Iris pigment epithelial cell (primary cell): ENCODE measurements around the gene KANSL2.
"Not testable (repeated sequence)": the region's sequence is repeated elsewhere in the genome, so short reads cannot be mapped to it uniquely, and the experiment has no call there.

ENCODE experiments used
- DNase-seq: peaks from one replicate; pipeline ENCODE4 v3.0.0-alpha.2; 2011; ENCODE audit warnings: low read depth

KANSL2 gene

DNA sequence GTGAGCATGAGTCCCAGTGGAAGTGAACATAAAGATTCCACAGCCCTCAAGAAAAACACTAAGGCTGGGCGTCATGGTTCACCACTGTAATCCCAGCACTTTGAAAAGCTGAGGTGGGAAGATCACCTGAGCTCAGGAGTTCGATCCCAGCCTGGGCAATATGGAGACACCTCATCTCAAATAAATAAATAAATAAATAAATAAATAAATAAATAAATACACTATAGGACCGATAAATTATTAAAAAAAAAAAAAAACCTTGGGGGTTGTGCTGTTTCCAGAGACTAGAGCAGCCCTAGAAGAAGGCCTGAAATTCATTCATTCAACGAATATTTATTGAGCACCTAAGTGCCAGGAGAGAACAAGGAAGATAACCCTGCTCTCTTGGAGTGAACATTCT lies 1.5 kb upstream of the KANSL2 start:
- no peak for DNase-seq

DNA sequence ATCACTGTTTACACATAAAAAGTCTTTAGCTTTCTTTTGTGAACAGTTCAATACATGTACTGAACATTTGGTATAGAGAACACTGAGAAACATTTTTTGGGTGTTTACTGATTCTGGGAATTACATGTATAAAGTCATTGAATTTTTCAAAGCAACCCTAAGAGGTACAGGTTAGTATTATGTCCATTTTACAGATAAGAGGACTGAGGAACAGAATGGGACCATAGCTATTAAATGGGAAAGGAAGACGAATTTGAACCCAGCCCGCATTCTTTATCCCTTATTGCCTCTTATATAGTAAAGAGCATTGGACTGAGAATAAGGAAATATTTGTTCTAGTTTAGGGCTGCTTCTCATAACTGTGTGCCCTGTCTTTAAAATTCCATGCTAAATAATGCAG lies 889 bp upstream of the KANSL2 start:
- no peak for DNase-seq

DNA sequence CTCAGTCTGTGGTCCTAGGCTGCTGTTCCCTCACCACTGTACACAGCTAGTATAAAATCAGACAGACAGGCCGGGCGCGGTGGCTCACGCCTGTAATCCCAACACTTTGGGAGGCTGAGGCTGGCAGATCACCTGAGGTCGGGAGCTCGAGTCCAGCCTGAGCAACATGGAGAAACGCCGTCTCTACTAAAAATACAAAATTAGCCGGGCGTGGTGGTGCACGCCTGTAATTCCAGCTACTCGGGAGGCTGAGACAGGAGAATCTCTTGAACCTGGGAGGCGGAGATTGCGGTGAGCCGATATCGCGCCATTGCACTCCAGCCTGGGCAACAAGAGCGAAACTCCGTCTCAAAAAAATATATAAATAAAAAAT lies 481 bp upstream of the KANSL2 start:
- not testable (repeated sequence) for DNase-seq

DNA sequence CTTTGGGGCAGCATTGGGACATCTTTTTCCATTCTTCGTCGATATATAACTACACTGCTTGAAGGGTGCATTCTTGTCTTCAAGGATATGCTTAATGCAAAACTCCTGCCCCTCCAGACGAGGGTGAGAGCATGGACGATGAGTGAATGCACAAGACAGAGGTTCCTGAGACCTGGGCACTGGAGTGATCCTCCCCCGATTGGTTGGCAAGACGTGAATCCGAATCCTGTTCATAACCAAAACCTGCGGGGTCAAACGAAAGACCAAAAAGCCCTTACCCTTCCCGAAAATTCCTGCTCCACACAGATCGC lies 684 bp downstream of the KANSL2 start:
- DNase-seq = peak; percentile 23

DNA sequence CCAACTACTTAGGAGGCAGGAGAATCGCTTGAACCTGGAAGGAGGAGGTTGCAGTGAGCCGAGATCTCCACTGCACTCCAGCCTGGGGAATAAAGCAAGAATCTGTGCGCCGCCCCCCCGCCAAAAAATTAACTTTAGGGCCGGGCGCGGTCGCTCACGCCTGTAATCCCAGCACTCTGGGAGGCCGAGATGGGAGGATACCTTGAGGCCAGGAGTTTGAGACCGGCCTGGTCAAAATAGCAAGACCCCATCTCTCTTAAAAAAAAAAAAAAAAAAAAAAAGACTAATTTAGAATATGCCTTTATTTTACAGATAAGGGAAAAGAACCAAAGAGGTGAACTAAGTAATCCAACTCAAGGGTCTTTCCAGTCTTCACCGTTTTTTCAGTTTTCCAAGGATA lies 1.2 kb downstream of the KANSL2 start:
- no peak for DNase-seq

DNA sequence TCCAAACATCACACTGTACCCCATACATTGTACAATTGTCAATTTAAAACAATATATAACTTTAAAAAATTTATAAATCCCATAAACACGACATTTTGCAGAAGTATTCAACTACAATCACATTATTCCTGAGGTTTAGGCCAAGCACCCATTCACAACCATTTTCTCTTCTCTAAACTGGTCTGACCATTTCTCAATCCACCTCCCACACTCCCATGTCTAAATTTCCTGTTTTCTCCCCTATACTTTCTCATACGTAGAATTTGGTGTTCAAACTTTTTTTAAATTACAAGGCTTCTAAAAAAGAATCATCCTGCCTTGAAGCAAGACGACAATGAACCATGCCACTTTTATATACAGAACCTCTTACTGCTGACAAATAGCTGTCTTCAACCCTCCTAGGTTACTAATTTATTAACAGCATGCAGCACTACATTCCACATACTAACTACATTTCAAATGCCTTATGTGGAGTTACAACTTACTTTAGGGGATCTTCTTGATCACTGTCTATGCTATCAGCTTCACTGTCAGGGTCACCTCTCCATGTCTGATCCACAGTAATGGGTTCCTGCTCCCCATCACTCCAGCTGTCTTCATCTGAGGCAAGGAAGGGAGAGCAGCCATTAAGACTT lies 3.4 kb downstream of the KANSL2 start:
- DNase-seq = no peak

DNA sequence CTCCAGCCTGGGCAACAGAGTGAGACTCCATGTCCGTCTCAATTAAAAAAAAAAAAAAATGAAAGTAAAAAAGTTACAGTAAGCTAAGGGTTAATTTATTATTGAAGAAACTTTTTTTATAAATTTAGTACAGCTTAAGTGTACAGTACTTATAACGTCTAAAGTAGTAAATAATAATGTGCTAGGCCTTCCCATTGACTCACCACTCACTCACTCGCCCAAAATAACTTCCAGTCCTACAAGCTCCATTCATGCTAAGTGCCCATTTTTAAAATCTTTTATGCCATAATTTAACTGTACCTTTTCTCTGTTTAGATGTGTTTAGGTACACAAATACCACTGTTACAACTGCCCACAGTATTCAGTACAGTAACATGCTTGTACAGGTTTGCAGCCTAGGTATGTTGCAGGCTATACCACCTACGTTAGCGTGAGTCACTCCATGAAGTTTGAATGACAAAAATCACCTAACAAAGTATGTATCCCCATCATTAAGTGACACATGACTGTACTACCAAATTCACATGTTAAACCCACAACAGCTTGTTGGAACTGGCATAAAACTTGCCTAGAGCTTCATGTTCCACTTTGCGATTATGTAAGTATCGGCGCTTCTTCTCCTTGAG lies 10.7 kb downstream of the KANSL2 start:
- DNase-seq = no peak

DNA sequence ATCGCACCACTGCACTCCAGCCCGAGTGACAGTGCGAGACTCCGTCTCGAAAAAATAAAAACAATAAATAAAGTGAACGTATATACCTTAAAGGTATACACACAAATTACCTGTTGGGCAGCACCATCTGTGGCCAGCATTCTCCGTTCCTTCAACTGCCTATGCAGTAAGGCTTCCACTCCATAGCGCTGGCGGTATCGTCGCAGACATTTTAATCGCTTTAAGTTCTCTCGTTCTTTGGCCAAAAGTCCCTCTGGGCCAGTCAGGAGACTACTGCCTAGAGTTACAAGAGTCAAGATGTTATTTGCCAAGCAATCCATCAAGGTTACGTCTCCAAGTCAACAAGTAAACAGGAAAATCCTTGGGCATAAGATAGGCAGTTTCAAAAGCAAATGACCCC lies 13.0 kb downstream of the KANSL2 start:
- DNase-seq = no peak

DNA sequence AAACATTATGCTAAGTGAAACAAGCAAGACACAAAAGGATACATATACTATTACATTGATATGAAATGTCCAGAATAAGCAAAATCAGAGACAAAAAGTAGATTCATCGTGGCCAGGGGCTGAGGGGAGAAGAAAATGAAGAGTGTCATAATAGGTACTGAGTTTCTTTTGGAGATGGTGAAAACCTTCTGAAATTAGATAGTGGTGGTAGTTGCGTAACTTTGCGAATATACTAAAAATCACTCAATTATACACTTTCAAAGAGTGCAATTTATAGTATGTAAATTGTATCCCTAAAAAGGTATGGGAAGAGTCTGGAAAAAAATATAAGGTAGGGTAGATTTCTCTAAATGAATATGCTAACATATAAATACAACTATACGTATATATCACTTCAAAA lies 22.2 kb downstream of the KANSL2 start:
- DNase-seq = no peak

DNA sequence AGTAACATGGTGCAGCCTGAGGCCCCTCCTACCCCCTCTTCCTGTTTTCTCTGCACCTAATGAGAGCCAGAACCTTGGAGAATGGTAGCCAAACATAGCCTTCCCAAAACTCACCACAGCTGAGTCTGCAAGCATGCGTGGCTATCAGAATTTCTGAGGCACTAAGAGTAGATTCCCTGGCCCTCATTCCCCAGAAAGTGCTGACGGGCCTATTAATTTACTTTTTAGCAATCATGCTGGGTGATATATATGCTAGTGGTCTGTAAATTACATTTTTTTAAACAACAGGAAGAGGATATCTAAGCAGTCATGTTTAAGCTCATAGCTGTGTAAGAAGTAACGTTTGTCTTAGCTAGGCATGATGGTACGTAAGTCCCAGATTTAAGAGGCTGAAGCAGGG lies 30.4 kb downstream of the KANSL2 start:
- DNase-seq = no peak

DNA sequence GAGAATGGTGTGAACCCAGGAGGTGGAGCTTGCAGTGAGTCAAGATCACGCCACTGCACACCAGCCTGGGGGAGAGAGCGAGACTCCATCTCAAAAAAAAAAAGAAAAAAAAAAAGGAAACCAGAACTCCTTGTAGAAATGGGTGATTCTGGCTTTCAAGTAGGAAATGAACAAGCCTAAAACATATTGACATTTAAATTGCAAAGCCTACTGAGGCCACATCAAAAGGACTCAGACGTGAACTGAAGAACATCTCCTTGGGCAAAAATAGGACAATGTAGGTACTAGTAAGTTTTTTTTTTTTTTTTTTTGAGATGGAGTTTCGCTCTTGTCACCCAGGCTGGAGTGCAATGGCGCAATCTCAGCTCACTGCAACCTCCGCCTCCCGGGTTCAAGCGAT lies 36.7 kb downstream of the KANSL2 start:
- not testable (repeated sequence) for DNase-seq

DNA sequence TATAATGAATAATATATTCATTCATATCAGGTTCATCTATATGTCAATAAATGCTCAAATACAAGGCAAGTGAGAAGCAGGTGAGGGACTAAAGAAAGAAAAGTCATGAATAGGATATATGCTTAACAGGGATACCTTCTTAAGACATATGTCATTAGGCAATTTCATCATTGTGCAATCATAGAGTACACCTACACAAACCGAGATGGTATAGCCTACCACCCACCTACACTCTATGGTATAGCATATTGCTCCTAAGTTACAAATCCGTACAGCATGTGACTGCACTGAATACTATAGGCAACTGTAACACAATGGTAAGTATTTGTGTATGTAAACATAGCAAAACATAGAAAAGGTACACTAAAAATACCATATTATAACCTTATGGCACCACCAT lies 39.0 kb downstream of the KANSL2 start:
- no peak for DNase-seq

DNA sequence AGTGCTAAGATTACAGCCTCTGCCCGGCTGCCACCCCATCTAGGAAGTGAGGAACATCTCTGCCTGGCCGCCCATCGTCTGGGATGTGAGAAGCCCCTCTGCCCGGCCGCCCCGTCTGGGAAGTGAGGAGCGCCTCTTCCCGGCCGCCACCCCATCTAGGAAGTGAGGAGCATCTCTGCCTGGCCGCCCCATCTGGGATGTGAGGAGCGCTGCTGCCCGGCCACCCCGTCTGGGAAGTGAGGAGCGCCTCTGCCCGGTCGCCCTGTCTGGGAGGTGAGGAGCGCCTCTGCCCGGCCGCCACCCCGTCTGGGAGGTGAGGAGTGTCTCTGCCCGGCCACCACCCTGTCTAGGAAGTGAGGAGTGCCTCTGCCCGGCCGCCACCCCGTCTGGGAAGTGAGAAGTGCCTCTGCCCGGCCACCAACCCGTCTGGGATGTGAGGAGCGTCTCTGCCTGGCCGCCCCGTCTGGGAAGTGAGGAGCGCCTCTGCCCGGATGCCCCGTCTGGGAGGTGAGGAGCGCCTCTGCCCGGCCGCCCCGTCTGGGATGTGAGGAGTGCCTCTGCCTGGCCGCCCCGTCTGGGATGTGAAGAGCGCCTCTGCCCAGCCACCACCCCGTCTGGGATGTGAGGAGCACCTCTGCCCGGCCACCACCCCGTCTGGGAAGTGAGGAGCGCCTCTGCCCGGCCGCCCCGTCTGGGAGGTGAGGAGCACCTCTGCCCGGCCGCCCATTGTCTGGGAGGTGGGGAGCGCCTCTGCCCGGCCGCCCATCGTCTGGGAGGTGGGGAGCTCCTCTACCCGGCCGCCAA lies 40.1 kb downstream of the KANSL2 start:
- DNase-seq = not testable (repeated sequence)

DNA sequence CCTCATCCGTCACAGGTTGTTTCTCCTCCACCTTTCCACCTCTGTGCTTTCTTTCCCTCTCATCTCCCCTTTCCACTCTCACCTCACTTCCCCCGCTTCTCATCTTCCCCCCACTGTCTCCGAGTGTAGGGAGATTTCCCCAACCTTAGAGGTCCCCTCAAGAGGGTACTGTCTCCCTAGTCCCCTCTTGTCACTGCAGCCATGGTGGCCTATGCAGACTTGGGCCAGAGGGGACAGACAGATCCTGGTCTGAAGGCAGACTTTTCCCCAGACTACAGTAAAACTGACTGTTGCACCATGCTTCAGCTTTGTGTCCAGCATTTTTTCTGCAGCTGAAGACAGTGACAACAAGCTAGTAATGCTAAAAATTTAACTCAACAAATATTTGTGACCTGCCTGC lies 41.2 kb downstream of the KANSL2 start:
- DNase-seq = no peak

DNA sequence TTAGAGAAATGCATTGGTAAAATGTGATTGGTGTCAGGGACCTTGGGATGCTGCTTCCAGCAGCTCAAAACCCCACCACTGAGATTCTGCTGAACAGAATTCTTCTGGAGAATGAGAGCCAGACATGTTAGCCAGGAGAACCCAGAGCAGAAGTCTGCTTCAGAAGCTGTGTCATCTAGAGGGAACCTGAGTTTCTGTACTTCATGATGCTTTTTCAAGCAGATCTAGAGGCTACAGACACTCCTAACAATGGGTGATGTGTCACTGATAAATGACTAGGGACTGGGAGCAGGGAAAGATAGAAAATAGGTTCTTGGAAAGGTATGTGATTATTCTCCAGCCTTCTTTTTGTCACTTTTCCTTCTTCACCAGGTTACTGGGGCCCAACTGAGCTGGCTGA lies 41.6 kb downstream of the KANSL2 start:
- DNase-seq = no peak

DNA sequence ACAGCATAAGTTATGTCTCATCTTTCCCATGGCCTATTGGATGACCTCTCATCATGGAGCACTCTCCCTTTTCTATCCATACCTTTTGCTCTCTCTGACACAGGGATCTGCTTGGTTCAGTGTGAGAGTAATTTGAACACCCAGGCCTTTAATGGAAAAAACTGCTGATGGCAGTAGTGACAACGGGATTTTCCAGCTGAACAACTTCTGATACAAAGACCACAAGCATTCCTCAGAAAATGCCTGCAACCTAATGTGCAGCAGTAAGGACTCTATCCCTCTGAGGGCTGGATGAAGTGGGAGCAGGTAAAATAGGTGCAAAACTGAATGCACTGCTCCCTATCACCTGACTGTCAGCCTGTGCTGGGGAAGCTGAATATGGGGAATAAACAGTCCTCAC lies 51.0 kb downstream of the KANSL2 start:
- DNase-seq = no peak

DNA sequence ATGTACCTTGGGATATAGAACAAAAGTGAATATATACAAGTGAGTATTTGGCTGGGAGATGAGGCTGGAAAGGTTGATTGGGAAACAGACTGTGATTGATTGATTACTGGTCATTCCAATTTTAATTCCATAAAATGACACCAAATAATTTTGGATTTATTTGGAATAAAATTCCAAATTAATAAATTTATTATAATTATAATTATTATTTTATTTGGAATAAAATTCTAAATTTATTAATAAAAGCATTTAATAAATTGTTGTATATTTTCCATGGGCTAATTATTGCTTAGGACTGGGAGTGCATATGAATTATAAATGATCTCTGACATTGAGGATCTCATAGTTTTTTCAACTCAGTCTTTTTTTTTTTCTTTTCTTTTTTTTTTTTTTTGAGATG lies 51.7 kb downstream of the KANSL2 start:
- DNase-seq = no peak

DNA sequence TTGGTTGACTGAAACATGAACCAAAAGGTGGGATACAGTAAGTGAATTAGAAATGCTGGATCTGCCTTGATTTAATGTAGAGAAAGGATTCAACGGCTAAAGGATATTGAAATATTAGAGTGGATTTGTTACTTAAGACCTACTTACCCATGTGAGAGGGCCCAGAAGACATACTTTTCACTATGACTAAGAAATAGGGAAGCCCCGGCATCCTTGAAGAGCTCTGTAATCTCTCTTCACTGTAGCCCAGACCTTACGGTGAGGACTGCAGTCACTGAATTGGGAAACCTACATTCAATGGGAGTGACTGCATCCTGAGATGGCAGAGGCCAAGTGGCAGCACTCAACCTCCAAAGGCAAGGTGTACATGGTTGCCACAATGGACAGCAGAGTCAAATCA lies 52.5 kb downstream of the KANSL2 start:
- DNase-seq = peak; percentile 24

DNA sequence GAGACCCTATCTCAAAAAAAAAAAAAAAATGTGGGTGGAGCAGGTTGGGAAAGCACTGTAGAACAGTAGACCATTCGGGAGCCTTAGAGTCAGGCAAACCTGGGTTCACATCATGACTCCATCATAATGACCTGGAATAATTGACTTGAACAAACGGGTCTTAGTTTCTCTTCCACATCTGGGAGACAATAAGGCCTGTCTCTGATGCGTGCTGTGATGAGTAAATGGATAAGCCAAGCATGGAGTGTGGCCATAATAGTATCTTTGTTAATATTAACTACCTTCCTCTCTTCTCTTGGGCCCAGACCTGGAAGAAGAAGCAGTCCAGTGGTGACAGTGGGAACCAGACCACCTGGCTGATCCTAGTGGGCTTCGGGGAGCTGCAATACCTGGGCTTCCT lies 54.5 kb downstream of the KANSL2 start:
- DNase-seq = no peak

DNA sequence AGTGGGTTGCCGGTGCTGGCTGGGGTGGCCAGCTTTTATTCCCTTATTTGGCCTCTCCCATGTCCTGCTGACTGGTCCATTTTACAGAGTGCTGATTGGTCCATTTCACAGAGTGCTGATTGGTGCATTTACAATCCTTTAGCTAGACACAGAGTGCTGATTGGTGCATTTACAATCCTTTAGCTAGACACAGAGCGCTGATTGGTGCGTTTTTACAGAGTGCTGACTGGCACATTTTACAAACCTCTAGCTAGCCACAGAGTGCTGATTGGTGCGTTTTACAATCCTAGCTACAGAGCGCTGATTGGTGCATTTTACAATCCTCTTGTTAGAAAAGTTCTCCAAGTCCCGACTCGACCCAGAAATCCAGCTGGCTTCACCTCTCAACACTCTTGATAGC lies 59.0 kb downstream of the KANSL2 start:
- DNase-seq = not testable (repeated sequence)

DNA sequence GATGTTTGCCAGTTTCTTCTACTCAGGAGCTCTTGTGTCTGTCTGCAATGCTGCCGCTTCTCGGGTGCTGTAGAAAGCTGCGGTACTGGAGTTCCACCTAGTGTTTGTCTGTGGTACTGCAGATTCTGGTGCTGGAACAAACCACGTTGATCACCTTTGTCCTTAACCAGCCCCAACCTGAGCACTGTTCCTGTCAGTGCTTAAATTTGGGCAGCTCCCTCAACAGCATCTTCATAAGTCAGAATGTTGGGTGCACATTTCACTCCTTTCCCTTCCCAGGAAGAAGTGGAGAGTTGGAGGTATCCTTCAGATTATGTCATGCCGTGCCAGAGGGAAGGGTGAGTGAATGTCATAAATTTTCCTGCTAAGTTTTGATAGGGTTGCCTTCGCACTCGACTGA lies 63.5 kb downstream of the KANSL2 start:
- DNase-seq = peak; percentile 73

DNA sequence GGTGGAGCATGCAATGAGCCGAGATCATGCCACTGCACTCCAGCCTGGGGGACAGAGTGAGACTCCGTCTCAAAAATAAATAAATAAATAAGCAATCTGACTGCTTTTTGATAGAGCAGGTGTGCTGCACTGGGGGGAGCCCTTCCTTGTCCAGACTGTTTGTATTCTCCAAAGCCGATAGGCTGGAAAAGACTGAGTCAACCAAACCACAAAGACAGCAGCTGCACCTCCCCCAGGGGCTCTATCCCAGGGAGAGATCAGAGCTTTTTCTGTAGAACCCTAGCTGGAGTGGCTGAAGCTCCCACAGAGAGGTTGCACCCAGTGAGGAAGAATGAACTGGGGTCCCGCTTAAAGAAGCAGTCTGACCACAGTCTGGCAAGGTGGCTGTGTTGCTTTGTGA lies 66.4 kb downstream of the KANSL2 start:
- no peak for DNase-seq

DNA sequence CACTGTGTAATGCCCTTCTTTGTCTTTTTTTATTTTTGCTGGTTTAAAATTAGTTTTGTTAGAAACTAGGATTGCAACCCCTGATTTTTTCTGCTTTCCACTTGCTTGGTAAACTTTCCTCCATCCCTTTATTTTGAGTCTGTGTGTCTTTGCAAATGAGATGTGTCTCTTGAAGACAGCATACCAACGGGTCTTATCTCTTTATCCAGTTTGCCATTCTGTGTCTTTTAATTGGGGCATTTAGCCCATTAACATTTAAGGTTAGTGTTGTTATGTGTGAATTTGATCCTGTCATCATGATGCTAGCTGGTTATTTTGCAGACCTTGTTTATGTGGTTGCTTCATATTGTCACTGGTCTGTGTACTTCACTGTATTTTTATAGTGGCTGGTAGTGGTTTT lies 68.7 kb downstream of the KANSL2 start:
- no peak for DNase-seq
